CD4-positive, alpha-beta memory T cell (primary cell): Measurements from ENCODE around the gene CDC123. TPM values are rescaled to one million over a fixed set of nuclear protein-coding genes. Genes with fewer than 3 reads are reported as not detected.

Experiments
- CTCF ChIA-PET: fragments of 350-600 bp; sonication (Branson Sonifier 250); formaldehyde crosslinking; loops from one replicate; lab custom pipeline; 2021; ENCODE audit warnings: inconsistent platforms; ENCODE audit not compliant: partially characterized antibody; lab: Charles Lee
- POLR2A ChIA-PET: fragments of 350-600 bp; sonication (Branson Sonifier 250); formaldehyde crosslinking; loops from one replicate; lab custom pipeline; 2021; ENCODE audit not compliant: partially characterized antibody; lab: Charles Lee
- DNase-seq, 5 donors: peaks; one replicate each; pipeline versions ENCODE4 v3.0.0 to v3.0.0-alpha.2; 2020 to 2022; ENCODE audit warnings: mixed read lengths in 1 of 5
- H3K27ac ChIP-seq: one replicate; pipeline ENCODE4 v1.7.0; 2013; ENCODE audit warnings: low read depth, low read length
- H3K27me3 ChIP-seq: 2 replicates; pipeline ENCODE4 v1.7.0; 2013; ENCODE audit warnings: mild to moderate bottlenecking, low read length, moderate library complexity; ENCODE audit not compliant: insufficient read depth
- H3K36me3 ChIP-seq: 2 replicates; pipeline ENCODE4 v1.7.0; 2013; ENCODE audit warnings: mild to moderate bottlenecking, low read length, moderate library complexity; ENCODE audit not compliant: insufficient read depth
- H3K4me1 ChIP-seq: 2 replicates; pipeline ENCODE4 v1.7.0; 2013; ENCODE audit warnings: mild to moderate bottlenecking, low read length, moderate library complexity; ENCODE audit not compliant: insufficient read depth
- H3K4me3 ChIP-seq, 2 donors: one replicate each; pipeline ENCODE4 v1.7.0; 2013; ENCODE audit warnings: low read length in 2 of 2, mild to moderate bottlenecking in 1 of 2
- H3K9me3 ChIP-seq, 2 donors: one replicate each; pipeline ENCODE4 v1.7.0; 2013; ENCODE audit warnings: low read length in 2 of 2, control low read depth in 1 of 2; ENCODE audit not compliant: control insufficient read depth in 1 of 2
- H3K27ac Mint-ChIP-seq, 7 donors: one replicate each; pipeline ENCODE4 v1.8.0; 2020 to 2021; ENCODE audit warnings: mixed read lengths in 7 of 7, mild to moderate bottlenecking in 6 of 7, inconsistent platforms in 3 of 7, moderate library complexity in 3 of 7
- H3K27me3 Mint-ChIP-seq, 2 donors: one replicate each; pipeline ENCODE4 v1.8.0; 2020 to 2021; ENCODE audit warnings: mixed read lengths in 2 of 2
- H3K36me3 Mint-ChIP-seq, 2 donors: one replicate each; pipeline ENCODE4 v1.8.0; 2020 to 2021; ENCODE audit warnings: mixed read lengths in 2 of 2, inconsistent platforms in 1 of 2, mild to moderate bottlenecking in 1 of 2
- H3K4me1 Mint-ChIP-seq, 4 donors: one replicate each; pipeline ENCODE4 v1.8.0; 2020 to 2021; ENCODE audit warnings: mixed read lengths in 4 of 4, mild to moderate bottlenecking in 1 of 4
- H3K4me3 Mint-ChIP-seq, 8 donors: one replicate each; pipeline ENCODE4 v1.8.0; 2020 to 2021; ENCODE audit warnings: mixed read lengths in 8 of 8, mild to moderate bottlenecking in 7 of 8, moderate library complexity in 6 of 8, inconsistent platforms in 3 of 8
- H3K9me3 Mint-ChIP-seq, 8 donors: one replicate each; pipeline ENCODE4 v1.8.0; 2020 to 2021; ENCODE audit warnings: mixed read lengths in 8 of 8, mild to moderate bottlenecking in 5 of 8, inconsistent platforms in 3 of 8, moderate library complexity in 1 of 8
- intact Hi-C: fragments of 100-400 bp; cut with micrococcal nuclease; formaldehyde crosslinking; loops from one replicate; pipeline ENCODE4 v1.15.1; 2023
- polyA plus RNA-seq, 2 donors: library from polyadenylated mRNA; unstranded; fragments of 300-500 nt; fragmentation: Illumina TruSeq; gene quantifications; one replicate each; pipeline ENCODE4 v1.2.3, GENCODE V29; 2021
- total RNA-seq, 2 experiments: library from RNA; stranded (reverse); gene quantifications; one replicate each; pipeline ENCODE4 v1.2.3, GENCODE V29; 2021

Gene CDC123
- total and polyA plus RNA-seq, 4 experiments from 2014 or later = 40.7 to 124 (median 71.4) TPM

DNA sequence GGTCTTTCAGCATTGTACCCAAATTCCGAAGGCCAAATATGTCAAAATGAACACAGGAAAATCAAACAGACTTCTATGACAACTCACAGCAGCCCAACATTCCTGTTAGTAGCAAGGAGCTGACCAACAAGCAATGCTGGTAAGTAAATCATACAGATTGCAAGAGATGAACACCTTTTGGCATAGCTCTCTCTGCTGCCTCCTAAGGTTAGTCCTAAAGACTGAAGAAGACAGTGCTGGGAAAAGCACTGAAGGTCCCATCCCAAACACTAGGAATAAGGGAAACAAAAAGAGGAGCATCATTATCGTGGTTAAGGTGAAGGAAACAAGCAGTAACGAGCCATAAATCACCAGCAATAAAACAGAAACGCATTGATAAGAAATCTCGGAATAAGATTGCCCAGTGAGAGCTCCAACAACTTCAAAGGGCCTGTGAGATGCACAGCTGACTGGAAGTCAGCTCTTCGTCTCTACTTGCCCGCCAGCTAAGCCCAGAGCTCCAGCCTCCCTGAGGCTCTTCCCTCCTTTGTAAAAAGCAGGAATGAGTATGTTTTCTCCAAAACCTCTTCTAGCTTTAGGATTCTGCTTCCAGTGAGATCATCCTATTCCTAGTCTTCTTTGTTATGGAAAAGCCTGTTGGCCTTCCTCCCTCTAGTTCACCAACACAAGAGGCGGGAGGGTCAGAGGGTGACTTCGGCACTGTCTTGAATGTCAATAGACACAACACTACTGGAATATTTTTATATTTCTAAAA, 15.6 kb upstream of the CDC123 start:
- H3K4me1 ChIP-seq = peaks cover 27% of the 10 kb centered on the region
- H3K4me3 ChIP-seq = no peak overlapping the region
- H3K27ac ChIP-seq = peak overlapping the region; percentile 32
- H3K9me3 ChIP-seq = no peaks in the 10 kb centered on the region
- H3K36me3 Mint-ChIP-seq = peaks cover 26 to 50% of the 10 kb centered on the region in 2 donors
- H3K27ac Mint-ChIP-seq = peak overlapping the region; percentile 35 to 94 (median 84)
- peaks cover 11 to 26% (median 20%) of the 10 kb centered on the region in 4 donors for H3K4me1 Mint-ChIP-seq
- peaks cover 27% of the 10 kb centered on the region for H3K36me3 ChIP-seq
- peak overlapping the region in 1 of 8 donors; percentile 77 for H3K4me3 Mint-ChIP-seq
- ChIA-PET CTCF (interaction anchor here (1.5 to 2.7 kb wide), 2 partner anchors 15 kb away, joined by 4 to 17 read pairs; partner anchors contain the start of genes CDC123 and NUDT5), POLR2A (interaction anchor here (0.7 to 5.3 kb wide), 6 partner anchors 11 to 137 kb away, joined by 3 to 40 read pairs (median 4); partner anchors contain the start of genes CDC123, NUDT5 and UPF2)
- intact Hi-C loops = no loop called here
- no peaks in the 10 kb centered on the region for H3K27me3 ChIP-seq
- no peaks in the 10 kb centered on the region for H3K9me3 Mint-ChIP-seq
- DNase-seq = no peak
- no peaks in the 10 kb centered on the region for H3K27me3 Mint-ChIP-seq

DNA sequence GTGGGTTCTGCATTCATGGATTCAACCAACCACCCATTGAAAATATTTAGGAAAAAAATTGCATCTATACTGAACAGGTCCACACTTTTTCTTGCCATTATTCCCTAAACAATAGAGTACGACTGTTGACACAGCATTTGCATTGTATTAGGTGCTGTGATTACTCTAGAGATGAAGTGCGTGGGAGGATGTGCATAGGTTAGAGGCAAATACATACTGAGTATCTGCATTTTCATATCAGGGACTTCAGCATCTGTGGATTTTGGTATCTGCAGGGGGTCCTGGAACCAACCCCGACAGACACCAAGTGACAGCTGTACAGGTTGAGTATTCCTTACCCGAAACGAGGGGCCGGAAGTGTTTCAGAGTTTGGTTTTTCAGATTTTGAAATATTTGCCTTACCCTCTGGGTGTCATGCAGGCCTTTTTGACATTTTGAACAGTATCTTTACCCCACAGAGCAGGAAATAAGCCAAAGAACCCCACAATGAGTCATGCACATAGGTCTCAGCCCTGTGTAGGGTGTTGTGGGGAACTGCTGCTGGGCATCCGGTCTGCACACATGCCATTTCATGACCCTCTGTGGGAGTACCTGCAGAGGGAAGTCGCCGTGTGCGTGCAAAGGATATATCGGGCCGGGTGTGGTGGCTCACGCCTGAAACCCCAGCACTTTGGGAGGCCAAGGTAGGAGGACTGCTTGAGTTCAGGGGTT, 14.8 kb upstream of the CDC123 start:
- peaks cover 15 to 29% (median 24%) of the 10 kb centered on the region in 4 donors for H3K4me1 Mint-ChIP-seq
- H3K27ac Mint-ChIP-seq = peak overlapping the region; percentile 84 to 95 (median 92)
- POLR2A ChIA-PET = interaction anchor here (0.7 to 5.3 kb wide), 7 partner anchors 10 to 111 kb away, joined by 3 to 40 read pairs (median 4); partner anchors contain the start of genes CDC123 and NUDT5
- Histone ChIP-seq H3K27me3 (no peaks in the 10 kb centered on the region), H3K27ac (peak overlapping the region; percentile 32), H3K9me3 (no peaks in the 10 kb centered on the region), H3K4me1 (peaks cover 27% of the 10 kb centered on the region), H3K36me3 (peaks cover 33% of the 10 kb centered on the region), H3K4me3 (no peak overlapping the region)
- DNase-seq = peak; percentile 68 to 89 (median 79)
- intact Hi-C loops = loop anchor here (1.0 kb wide), 2 partner anchors 14 to 52 kb away; partner anchors contain the start of genes NUDT5 and SEC61A2
- H3K4me3 Mint-ChIP-seq = peak overlapping the region in 6 of 8 donors; percentile 54 to 77 (median 62)
- no peaks in the 10 kb centered on the region for H3K9me3 Mint-ChIP-seq
- H3K27me3 Mint-ChIP-seq = no peaks in the 10 kb centered on the region
- CTCF ChIA-PET = interaction anchor here (2.7 kb wide), 1 partner anchor 14 kb away, joined by 17 read pairs; the partner anchor contains the start of genes CDC123 and NUDT5
- H3K36me3 Mint-ChIP-seq = peaks cover 35 to 58% of the 10 kb centered on the region in 2 donors

DNA sequence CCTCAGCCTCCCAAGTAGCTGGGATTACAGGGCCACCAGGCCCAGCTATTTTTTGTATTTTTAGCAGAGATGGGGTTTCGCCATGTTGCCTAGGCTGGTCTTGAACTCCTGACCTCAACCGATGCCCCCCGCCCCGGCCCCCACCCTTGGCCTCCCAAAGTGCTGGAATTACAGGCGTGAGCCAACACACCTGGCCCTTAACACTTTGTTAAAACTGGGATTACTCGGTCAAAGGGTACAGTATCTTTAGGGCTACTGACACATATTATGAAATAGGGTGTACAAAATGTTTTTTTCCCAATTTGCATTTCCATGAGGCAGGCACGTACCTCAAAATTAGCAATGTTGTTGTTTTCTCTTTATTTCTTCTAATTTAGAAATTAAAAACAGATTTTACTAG, 11.8 kb upstream of the CDC123 start:
- intact Hi-C loops = no loop called here
- CTCF ChIA-PET = interaction anchor here (1.5 kb wide), 1 partner anchor 9 kb away, joined by 3 read pairs; no protein-coding TSS in a partner anchor
- Histone ChIP-seq H3K27ac (no peak overlapping the region), H3K36me3 (peaks cover 16% of the 10 kb centered on the region), H3K27me3 (no peaks in the 10 kb centered on the region), H3K9me3 (no peaks in the 10 kb centered on the region), H3K4me3 (no peak overlapping the region), H3K4me1 (peaks cover 27% of the 10 kb centered on the region)
- Mint-ChIP-seq H3K4me3 (no peak overlapping the region), H3K36me3 (peaks cover 37 to 53% of the 10 kb centered on the region in 2 donors), H3K27ac (no peak overlapping the region), H3K9me3 (no peaks in the 10 kb centered on the region), H3K4me1 (peaks cover 29 to 48% (median 39%) of the 10 kb centered on the region in 4 donors), H3K27me3 (no peaks in the 10 kb centered on the region)
- no peak for DNase-seq
- POLR2A ChIA-PET = interaction anchor here (5.3 kb wide), 1 partner anchor 11 kb away, joined by 40 read pairs; the partner anchor contains the start of genes CDC123 and NUDT5

DNA sequence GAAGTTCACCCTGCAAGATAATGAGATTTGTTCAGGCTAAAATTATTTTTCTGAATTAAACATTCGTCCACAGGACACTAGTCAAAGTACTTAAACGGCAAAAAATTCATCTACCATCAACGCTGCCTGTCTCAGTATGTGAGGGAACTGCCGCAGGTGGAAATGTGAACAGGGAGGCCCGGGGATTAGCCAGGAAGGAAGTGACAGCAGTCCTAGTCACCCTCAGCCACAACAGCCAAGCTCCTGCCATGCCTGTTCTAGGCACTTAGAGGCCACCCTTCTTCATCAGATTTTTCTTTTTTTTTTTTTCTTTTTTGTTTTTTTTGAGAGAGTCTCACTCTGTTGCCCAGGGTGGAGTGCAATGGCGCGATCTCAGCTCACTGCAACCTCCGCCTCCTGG, 9.7 kb upstream of the CDC123 start:
- Mint-ChIP-seq H3K27me3 (no peaks in the 10 kb centered on the region), H3K27ac (peak overlapping the region in 5 of 7 donors; percentile 19 to 76 (median 39)), H3K4me3 (peak overlapping the region in 1 of 8 donors; percentile 29), H3K4me1 (peaks cover 16 to 45% (median 32%) of the 10 kb centered on the region in 4 donors), H3K36me3 (peaks cover 33 to 48% of the 10 kb centered on the region in 2 donors), H3K9me3 (no peaks in the 10 kb centered on the region)
- no peak overlapping the region for H3K4me3 ChIP-seq
- peaks cover 8% of the 10 kb centered on the region for H3K4me1 ChIP-seq
- no peaks in the 10 kb centered on the region for H3K9me3 ChIP-seq
- H3K36me3 ChIP-seq = peaks cover 15% of the 10 kb centered on the region
- no peaks in the 10 kb centered on the region for H3K27me3 ChIP-seq
- ChIA-PET CTCF (no interaction called here), POLR2A (interaction anchor here (1.1 kb wide), 1 partner anchor 9 kb away, joined by 3 read pairs; the partner anchor contains the start of genes CDC123 and NUDT5)
- H3K27ac ChIP-seq = no peak overlapping the region
- no peak for DNase-seq
- intact Hi-C loops = no loop called here

DNA sequence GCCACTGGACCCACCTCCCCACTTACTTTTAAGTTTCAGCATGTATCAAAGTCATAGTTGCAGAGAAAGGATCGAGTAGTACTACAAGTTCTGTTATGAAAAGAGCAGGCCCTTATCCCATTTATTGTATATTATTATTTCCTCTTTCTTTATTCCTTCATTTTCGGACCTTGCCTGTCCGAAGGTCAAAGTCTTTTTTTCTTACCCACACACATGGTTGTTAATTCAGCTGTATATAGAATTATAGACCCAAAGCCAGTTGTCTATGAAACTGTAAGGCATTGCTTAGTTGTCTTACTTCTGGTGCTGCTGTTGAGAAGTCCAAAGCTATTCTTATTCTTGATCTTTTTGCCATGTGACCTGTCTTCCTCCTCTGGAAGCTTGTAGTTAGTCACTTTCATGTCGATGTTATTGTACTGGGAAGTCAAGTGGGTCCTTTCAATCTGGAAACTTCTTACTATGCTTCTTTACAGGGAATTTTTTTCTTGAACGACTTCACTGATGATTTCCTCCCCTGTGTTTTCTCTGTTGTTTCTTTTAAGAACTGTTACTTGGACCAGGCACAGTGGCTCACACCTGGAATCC, 8.6 kb upstream of the CDC123 start:
- Mint-ChIP-seq H3K27ac (peak overlapping the region in 4 of 7 donors; percentile 5 to 82 (median 26)), H3K4me1 (peaks cover 20 to 49% (median 36%) of the 10 kb centered on the region in 4 donors), H3K36me3 (peaks cover 32 to 49% of the 10 kb centered on the region in 2 donors), H3K4me3 (peak overlapping the region in 1 of 8 donors; percentile 17), H3K9me3 (no peaks in the 10 kb centered on the region), H3K27me3 (no peaks in the 10 kb centered on the region)
- intact Hi-C loops = no loop called here
- POLR2A ChIA-PET = interaction anchor here (1.1 kb wide), 1 partner anchor 8 kb away, joined by 3 read pairs; the partner anchor contains the start of genes CDC123 and NUDT5
- H3K27ac ChIP-seq = no peak overlapping the region
- peaks cover 15% of the 10 kb centered on the region for H3K36me3 ChIP-seq
- no peak for DNase-seq
- CTCF ChIA-PET = no interaction called here
- H3K4me1 ChIP-seq = peaks cover under 1% of the 10 kb centered on the region
- no peaks in the 10 kb centered on the region for H3K9me3 ChIP-seq
- no peak overlapping the region for H3K4me3 ChIP-seq
- H3K27me3 ChIP-seq = no peaks in the 10 kb centered on the region

DNA sequence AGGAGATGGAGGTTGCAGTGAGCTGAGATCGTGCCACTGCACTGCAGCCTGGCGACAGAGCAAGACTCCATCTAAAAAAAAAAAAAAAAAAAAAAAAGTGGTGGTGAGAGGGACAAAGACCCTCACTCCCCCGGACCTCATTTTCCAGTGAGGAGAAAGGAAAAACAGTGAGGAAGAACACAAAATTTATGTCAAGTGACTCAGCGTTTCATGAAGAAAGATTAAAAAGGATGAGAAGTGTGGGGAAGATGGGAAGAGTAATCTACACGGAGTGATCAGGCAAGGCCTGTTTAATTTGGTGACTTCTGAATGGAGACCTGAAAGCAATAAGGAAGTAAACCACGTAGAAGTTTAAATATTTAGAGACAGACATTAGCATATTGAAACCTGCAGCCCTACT, 7.3 kb upstream of the CDC123 start:
- H3K4me1 ChIP-seq = peaks cover 8% of the 10 kb centered on the region
- DNase-seq = no peak
- ChIA-PET POLR2A (no interaction called here), CTCF (interaction anchor here (1.8 kb wide), 1 partner anchor 26 kb away, joined by 7 read pairs; no protein-coding TSS in a partner anchor)
- Mint-ChIP-seq H3K27me3 (no peaks in the 10 kb centered on the region), H3K27ac (peak overlapping the region in 1 of 7 donors; percentile 22), H3K4me1 (peaks cover 23 to 59% (median 43%) of the 10 kb centered on the region in 4 donors), H3K36me3 (peaks cover 27 to 47% of the 10 kb centered on the region in 2 donors), H3K4me3 (no peak overlapping the region), H3K9me3 (no peaks in the 10 kb centered on the region)
- H3K36me3 ChIP-seq = peaks cover 15% of the 10 kb centered on the region
- intact Hi-C loops = no loop called here
- no peak overlapping the region for H3K27ac ChIP-seq
- H3K9me3 ChIP-seq = no peaks in the 10 kb centered on the region
- H3K4me3 ChIP-seq = no peak overlapping the region
- H3K27me3 ChIP-seq = no peaks in the 10 kb centered on the region
